HPDE6-E6E7 (cell line): ENCODE measurements around the gene C11orf42.

ENCODE experiments used
- DNase-seq: peaks from one replicate; pipeline ENCODE4 v3.0.0; 2011; ENCODE audit warnings: missing footprints; ENCODE audit errors: extremely low spot score

C11orf42 gene

DNA sequence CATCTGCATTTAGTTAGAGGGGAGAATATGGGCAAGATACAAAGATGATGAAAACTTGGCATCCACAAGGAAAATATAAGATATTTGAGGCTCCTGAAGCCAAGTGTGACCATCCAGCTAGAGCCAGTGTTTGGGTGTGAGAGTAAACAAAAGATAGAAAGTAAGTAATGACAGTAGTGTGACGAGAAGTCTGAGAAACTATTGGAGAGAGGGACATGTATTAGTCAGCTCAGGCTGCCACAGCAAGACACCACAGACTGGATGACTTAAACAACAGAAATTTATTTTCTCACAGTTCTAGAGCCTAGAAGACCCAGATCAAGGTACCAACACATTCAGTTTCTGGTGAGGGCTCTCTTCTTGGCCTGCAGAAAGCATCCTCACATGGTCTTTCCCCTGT is 47.8 kb downstream of the C11orf42 start:
- DNase-seq: no peak

DNA sequence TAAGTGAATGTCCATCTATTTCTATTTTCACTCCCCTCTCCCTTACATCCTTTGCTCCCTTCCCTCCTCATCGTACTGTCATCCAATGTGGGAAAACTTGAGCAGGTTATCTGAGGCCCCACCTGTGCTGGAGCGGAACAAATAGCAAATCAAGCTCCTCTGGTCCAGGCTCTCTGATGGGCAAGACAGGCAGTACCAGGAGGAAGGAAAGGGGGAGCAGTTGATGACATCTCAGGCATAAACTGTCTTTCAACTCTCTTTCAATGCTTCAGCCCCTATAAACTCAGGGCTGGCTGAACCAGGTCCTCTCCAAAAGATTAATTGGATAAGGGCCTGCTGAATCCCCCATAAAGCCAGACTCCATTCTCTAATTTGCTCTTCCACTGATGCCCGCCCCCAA is 52.8 kb downstream of the C11orf42 start:
- no peak for DNase-seq

DNA sequence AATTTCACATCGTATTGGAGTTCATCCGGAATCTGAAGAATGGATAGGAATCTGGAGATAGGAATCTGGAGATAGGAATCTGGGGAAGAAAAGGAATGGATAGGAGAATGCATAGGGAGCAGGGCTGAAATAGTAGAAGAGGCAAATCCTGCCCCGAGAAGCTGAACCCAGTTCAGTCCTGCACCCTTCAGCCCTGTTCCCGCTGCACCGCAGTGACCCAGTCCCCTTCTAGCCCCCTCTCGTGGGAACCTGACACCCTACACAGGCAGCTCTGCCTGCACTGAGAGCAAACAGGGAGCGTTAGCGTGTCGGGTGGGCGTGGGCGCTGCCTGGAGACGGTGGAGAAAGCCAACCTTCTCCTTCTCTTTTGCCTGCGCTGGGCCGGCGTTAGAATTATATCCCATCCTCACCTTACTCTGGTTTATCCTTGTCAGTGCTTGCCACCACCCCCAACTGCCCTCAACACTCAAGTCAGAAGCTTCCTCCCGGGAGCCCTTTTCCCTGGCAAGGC is 53.3 kb downstream of the C11orf42 start:
- no peak for DNase-seq

DNA sequence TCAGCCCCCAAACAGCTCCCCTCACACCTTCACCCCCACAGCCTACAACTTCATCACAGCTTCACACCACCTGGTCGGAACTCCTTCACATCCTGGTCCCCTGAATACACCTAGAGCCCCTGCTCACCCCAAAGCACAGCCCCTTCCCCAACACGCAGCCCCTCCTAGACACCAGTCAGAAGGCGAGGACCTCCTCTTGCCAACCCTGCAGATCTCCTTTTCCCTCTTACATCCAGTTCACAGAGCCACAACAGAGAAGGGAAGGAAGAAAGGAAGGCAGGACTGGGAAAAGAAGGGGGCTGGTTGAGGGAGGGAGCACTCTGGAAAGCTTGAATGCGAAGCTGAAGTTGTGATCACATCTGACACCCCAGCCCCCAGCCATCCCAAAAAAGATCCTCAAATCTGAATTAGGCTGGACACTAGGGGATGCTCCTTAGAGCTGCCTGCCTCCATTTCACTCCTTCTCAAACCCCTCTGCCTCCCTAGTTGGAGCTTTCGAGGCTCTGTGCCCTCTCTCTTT is 54.9 kb downstream of the C11orf42 start:
- DNase-seq: no peak
